ENCODE measurements around the gene FKBP5.
A peak's percentile ranks its signal among the peaks of the same experiment; 100 is the strongest.

FKBP5 gene

GRCh38 chr6:35729722-35730121 lies 41.0 kb upstream of the FKBP5 start:
- H3K27ac ChIP-seq (ENCODE audit: low read length): no peak overlapping the region
- H3K9ac ChIP-seq (ENCODE audit: low read depth, low read length): no peak overlapping the region
- H3K9me3 ChIP-seq (ENCODE audit: insufficient read depth, low read depth, low read length): no peaks in the 10 kb centered on the region
- peaks cover 29% of the 10 kb centered on the region for H3K27me3 ChIP-seq (ENCODE audit: insufficient read depth, low read length)
- peaks cover 32% of the 10 kb centered on the region; the same call in 1 of the 2 replicates for H3K4me1 ChIP-seq (ENCODE audit: insufficient read depth, low read length)
- H3K36me3 ChIP-seq (ENCODE audit: insufficient read depth, low read depth, low read length): no peaks in the 10 kb centered on the region
- H3K4me3 ChIP-seq (ENCODE audit: low read length): no peak overlapping the region

DNA sequence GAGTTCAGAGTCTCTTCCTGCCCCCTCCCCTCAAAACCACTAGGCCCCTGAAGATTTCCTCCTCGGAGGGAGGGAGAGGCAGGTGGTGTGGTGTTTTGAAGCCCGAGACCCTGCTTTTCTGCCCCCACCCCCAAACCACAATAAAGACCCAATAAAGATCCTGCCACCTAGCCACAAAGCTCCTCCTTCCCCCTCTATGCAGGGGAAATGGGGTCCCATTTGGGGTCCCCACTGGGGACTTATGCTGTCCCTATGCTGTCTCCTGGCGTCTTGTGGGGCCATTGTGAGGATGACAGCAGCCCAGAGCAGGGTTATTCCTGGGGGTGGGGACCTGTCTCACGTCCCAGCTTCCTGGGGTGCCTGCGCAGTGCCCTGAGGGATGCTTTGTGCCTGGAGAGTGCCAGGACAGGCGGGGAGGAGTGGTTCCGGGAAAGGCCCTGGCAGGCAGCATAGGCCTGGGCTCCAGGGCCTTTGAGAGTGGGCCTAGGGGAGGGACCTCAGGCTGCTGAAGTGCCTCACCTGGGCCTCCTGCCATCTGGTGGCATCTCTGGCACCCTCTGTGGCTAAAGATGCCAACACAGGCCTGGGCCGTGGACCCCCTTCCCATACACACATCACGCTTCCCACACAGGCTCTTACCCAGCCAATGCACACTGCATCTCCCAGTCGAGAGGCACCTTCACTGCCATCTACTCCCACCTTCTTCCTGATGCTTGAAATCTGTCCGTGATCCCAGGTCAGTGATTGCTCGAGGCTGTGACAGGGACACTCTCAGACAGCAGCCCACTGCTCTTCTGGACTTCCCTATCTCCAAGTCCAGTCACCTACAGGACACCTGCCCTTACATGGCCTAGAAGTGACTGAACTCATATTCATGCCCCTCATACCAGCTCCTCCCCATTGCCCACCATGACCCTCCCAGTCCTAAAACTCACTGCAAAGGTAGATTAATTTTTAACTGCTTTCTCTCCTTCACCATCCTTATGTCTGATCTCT lies 40.3 kb upstream of the FKBP5 start:
- no peak overlapping the region for H3K27ac ChIP-seq (ENCODE audit: low read length)
- H3K36me3 ChIP-seq (ENCODE audit: insufficient read depth, low read depth, low read length): no peaks in the 10 kb centered on the region
- peaks cover 29% of the 10 kb centered on the region for H3K27me3 ChIP-seq (ENCODE audit: insufficient read depth, low read length)
- peaks cover 32% of the 10 kb centered on the region; the same call in 1 of the 2 replicates for H3K4me1 ChIP-seq (ENCODE audit: insufficient read depth, low read length)
- peak overlapping the region; percentile 81 for H3K9ac ChIP-seq (ENCODE audit: low read depth, low read length)
- H3K4me3 ChIP-seq (ENCODE audit: low read length): peak overlapping the region; percentile 80; the same call in 1 of the 2 replicates
- no peaks in the 10 kb centered on the region for H3K9me3 ChIP-seq (ENCODE audit: insufficient read depth, low read depth, low read length)

- Histone ChIP-seq H3K27ac (ENCODE audit: low read length) (no peak overlapping the region), H3K27me3 (ENCODE audit: insufficient read depth, low read length) (peaks cover 29% of the 10 kb centered on the region), H3K4me1 (ENCODE audit: insufficient read depth, low read length) (peaks cover 32% of the 10 kb centered on the region; the same call in 1 of the 2 replicates), H3K4me3 (ENCODE audit: low read length) (peak overlapping the region; percentile 80), H3K9ac (ENCODE audit: low read depth, low read length) (peak overlapping the region; percentile 88), H3K9me3 (ENCODE audit: insufficient read depth, low read depth, low read length) (no peaks in the 10 kb centered on the region), H3K36me3 (ENCODE audit: insufficient read depth, low read depth, low read length) (no peaks in the 10 kb centered on the region)
Measured at GRCh38 chr6:35727935-35728682, 39.4 kb upstream of the FKBP5 start.

- Histone ChIP-seq H3K4me1 (ENCODE audit: insufficient read depth, low read length) (peaks cover 27% of the 10 kb centered on the region; the same call in 1 of the 2 replicates), H3K27ac (ENCODE audit: low read length) (no peak overlapping the region), H3K9me3 (ENCODE audit: insufficient read depth, low read depth, low read length) (no peaks in the 10 kb centered on the region), H3K9ac (ENCODE audit: low read depth, low read length) (peak overlapping the region; percentile 88; the same call in 1 of the 2 replicates), H3K27me3 (ENCODE audit: insufficient read depth, low read length) (peaks cover 29% of the 10 kb centered on the region), H3K36me3 (ENCODE audit: insufficient read depth, low read depth, low read length) (no peaks in the 10 kb centered on the region), H3K4me3 (ENCODE audit: low read length) (peak overlapping the region; percentile 80)
Measured at GRCh38 chr6:35727231-35727934, 38.7 kb upstream of the FKBP5 start.

GRCh38 chr6:35725721-35726438 lies 37.2 kb upstream of the FKBP5 start:
- Histone ChIP-seq H3K4me1 (ENCODE audit: insufficient read depth, low read length) (peaks cover 22% of the 10 kb centered on the region; the same call in 1 of the 2 replicates), H3K36me3 (ENCODE audit: insufficient read depth, low read depth, low read length) (no peaks in the 10 kb centered on the region), H3K27me3 (ENCODE audit: insufficient read depth, low read length) (peaks cover 29% of the 10 kb centered on the region), H3K9ac (ENCODE audit: low read depth, low read length) (no peak overlapping the region), H3K4me3 (ENCODE audit: low read length) (no peak overlapping the region), H3K9me3 (ENCODE audit: insufficient read depth, low read depth, low read length) (no peaks in the 10 kb centered on the region), H3K27ac (ENCODE audit: low read length) (no peak overlapping the region)

- no peak overlapping the region for H3K4me3 ChIP-seq (ENCODE audit: low read length)
- no peaks in the 10 kb centered on the region for H3K9me3 ChIP-seq (ENCODE audit: insufficient read depth, low read depth, low read length)
- H3K27me3 ChIP-seq (ENCODE audit: insufficient read depth, low read length): peaks cover 29% of the 10 kb centered on the region
- no peak overlapping the region for H3K9ac ChIP-seq (ENCODE audit: low read depth, low read length)
- H3K36me3 ChIP-seq (ENCODE audit: insufficient read depth, low read depth, low read length): no peaks in the 10 kb centered on the region
- no peak overlapping the region for H3K27ac ChIP-seq (ENCODE audit: low read length)
- H3K4me1 ChIP-seq (ENCODE audit: insufficient read depth, low read length): peaks cover 24% of the 10 kb centered on the region; the same call in 1 of the 2 replicates
Measured at GRCh38 chr6:35725081-35725708, 36.5 kb upstream of the FKBP5 start.

DNA sequence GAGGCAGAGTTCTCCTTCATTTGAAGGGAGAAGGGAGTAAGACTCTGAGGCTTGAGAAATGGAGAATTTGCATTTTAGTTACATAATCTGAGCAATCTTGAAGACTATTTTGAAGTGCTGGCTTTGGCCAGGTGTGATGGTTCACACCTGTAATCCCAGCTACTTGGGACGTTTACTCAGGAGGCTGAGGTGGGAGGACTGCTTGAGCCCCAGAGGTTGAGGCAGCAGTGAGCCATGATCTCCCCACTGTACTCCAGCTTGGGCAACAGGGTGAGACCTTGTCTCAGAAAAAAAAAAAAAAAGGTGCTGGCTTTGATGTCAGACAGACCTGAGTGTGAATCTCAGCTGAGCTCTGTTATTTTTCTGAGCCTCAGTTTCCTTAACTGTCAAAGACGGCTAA lies 35.8 kb upstream of the FKBP5 start:
- no peak overlapping the region for H3K9ac ChIP-seq (ENCODE audit: low read depth, low read length)
- H3K4me1 ChIP-seq (ENCODE audit: insufficient read depth, low read length): peaks cover 31% of the 10 kb centered on the region

DNA sequence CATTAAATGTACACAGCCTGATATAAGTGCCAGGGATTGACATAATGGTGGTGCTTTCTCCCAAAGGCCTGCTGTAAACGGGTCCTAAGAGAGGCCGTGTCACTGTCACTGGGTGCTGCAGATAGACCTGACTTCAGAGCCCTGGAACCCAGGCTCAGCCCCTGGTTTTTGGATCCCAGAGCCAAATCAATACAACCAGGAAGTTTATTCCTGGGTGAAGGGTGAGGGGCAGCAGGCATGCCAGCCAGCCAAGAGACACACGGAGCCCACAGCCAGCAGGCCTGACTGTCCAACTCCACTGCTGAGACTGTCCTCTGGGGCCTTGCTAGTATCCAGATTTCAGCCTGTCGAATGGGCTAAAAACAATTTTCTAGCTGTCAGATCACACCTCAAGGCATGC lies 35.3 kb upstream of the FKBP5 start:
- Histone ChIP-seq H3K9me3 (ENCODE audit: insufficient read depth, low read depth, low read length) (no peaks in the 10 kb centered on the region), H3K4me3 (ENCODE audit: low read length) (no peak overlapping the region), H3K4me1 (ENCODE audit: insufficient read depth, low read length) (peaks cover 35% of the 10 kb centered on the region), H3K36me3 (ENCODE audit: insufficient read depth, low read depth, low read length) (no peaks in the 10 kb centered on the region), H3K27ac (ENCODE audit: low read length) (no peak overlapping the region), H3K27me3 (ENCODE audit: insufficient read depth, low read length) (peaks cover 24% of the 10 kb centered on the region), H3K9ac (ENCODE audit: low read depth, low read length) (no peak overlapping the region)

More for the DNA sequence above, 35.8 kb upstream of the FKBP5 start:
- H3K9me3 ChIP-seq (ENCODE audit: insufficient read depth, low read depth, low read length): no peaks in the 10 kb centered on the region
- H3K27me3 ChIP-seq (ENCODE audit: insufficient read depth, low read length): peaks cover 28% of the 10 kb centered on the region
- H3K36me3 ChIP-seq (ENCODE audit: insufficient read depth, low read depth, low read length): no peaks in the 10 kb centered on the region
- H3K4me3 ChIP-seq (ENCODE audit: low read length): no peak overlapping the region
- no peak overlapping the region for H3K27ac ChIP-seq (ENCODE audit: low read length)

- H3K4me1 ChIP-seq (ENCODE audit: insufficient read depth, low read length): peaks cover 37% of the 10 kb centered on the region
- no peaks in the 10 kb centered on the region for H3K9me3 ChIP-seq (ENCODE audit: insufficient read depth, low read depth, low read length)
- H3K36me3 ChIP-seq (ENCODE audit: insufficient read depth, low read depth, low read length): no peaks in the 10 kb centered on the region
- peaks cover 24% of the 10 kb centered on the region for H3K27me3 ChIP-seq (ENCODE audit: insufficient read depth, low read length)
- H3K4me3 ChIP-seq (ENCODE audit: low read length): no peak overlapping the region
- H3K27ac ChIP-seq (ENCODE audit: low read length): no peak overlapping the region
- H3K9ac ChIP-seq (ENCODE audit: low read depth, low read length): no peak overlapping the region
Measured at GRCh38 chr6:35723587-35723986, 34.9 kb upstream of the FKBP5 start.

DNA sequence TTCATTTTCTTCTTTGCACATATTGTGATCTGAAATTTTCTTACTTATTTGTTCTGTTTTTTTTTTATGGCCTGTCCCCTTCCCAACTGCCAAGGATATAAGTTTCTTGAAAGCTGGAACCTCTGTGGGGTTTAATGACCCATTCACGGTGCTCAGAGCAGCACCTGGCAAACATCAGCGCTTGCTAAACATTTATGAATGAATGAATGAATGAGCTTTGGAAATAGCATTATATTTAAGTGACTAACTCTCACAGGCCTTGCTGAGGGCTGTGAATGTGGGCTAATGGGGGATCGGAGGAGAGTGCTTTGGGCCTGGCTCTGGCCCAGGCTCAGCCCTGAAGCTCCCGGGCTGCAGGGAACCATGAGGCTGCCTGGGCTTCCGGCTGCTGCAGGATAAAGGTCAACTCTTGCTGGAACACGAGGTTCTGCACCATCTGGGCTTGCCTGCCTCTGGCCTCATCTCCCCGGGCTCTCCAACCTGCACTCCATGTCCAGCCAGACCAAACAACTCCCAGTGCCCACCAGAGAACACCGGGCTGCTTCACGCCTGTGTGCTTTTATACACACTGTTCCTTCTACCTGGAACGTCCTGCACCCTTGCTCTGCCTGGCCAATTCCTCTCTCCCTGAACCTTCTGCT lies 33.5 kb upstream of the FKBP5 start:
- no peaks in the 10 kb centered on the region for H3K36me3 ChIP-seq (ENCODE audit: insufficient read depth, low read depth, low read length)
- H3K27me3 ChIP-seq (ENCODE audit: insufficient read depth, low read length): peaks cover 22% of the 10 kb centered on the region
- H3K4me1 ChIP-seq (ENCODE audit: insufficient read depth, low read length): peaks cover 43% of the 10 kb centered on the region
- no peaks in the 10 kb centered on the region for H3K9me3 ChIP-seq (ENCODE audit: insufficient read depth, low read depth, low read length)
- H3K9ac ChIP-seq (ENCODE audit: low read depth, low read length): no peak overlapping the region
- no peak overlapping the region for H3K27ac ChIP-seq (ENCODE audit: low read length)
- H3K4me3 ChIP-seq (ENCODE audit: low read length): no peak overlapping the region
